ACHN (cell line): ENCODE measurements around the gene GRP.

Source experiments
- DNase-seq: peaks from one replicate; pipeline ENCODE4 v3.0.0-alpha.2; 2015
- in situ Hi-C: cut with HindIII; loops from 2 replicates; pipeline ENCODE4 v1.10.0; 2017; ENCODE audit warnings: low sequenced_read_pairs, low pct_ligation_motif_present, low pct_unique_long_range_greater_than_20kb

The GRP gene

GRCh38 chr18:59275406-59275949 lies 55.5 kb downstream of the GRP start:
- no peak for DNase-seq
- in situ Hi-C loops: no loop called here

- in situ Hi-C loops: no loop called here
Measured at GRCh38 chr18:59276047-59276446, 56.1 kb downstream of the GRP start.

GRCh38 chr18:59278793-59279192 lies 58.8 kb downstream of the GRP start:
- in situ Hi-C loops: no loop called here
- DNase-seq: no peak

More at GRCh38 chr18:59276047-59276446, 56.1 kb downstream of the GRP start:
- DNase-seq: no peak

DNA sequence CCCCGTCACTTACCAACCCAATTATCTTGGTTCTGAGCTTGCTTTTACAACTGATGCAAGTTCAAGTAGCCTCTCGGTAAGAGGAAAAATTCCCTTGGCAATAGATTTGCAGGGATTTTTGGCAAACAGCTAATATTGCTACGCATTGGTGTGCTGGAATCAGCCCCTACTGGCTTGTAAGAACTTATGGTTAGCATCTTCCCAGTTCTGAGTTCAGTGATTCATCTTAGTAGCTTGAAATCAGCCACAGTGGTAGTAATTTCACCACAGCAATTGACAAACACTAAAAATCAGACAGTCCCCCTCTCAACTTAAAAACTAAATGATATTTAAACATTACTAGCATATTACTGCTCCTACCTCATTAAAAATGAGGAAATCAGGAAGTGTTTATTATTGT lies 59.2 kb downstream of the GRP start:
- in situ Hi-C loops: no loop called here
- no peak for DNase-seq

DNA sequence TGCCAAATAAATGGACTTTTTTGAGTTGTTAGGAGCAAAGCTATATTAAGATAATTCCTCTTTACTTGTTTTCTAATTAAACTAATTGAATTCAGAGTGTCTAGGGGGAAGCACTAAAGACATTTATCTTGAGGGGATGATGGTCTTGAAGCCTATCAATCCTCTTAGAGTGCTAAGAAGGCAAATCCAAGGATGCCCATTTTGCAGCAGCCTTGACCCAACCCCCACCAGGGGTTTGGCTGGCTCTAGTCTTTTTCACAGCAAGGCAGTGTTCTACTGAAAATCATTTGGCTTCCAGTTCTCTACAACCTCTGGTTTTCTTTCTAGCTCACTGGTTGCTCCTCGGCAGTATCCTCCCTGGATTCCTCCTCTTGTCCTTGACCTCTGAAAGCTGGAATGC lies 59.8 kb downstream of the GRP start:
- in situ Hi-C loops: no loop called here
- no peak for DNase-seq
